RWPE2 (cell line): ENCODE measurements around the gene DAPK2.

Experiments used
- ATAC-seq: fragments of 200-7000 bp; cut with Tn5 transposase; 3 replicates; pipeline ENCODE4 v1.9.1; 2021; ENCODE audit warnings: low read depth
- DNase-seq: peaks from one replicate; pipeline ENCODE4 v3.0.0-alpha.2; 2020; ENCODE audit warnings: low spot score
- H3K27ac ChIP-seq: fragments of 450-650 bp; 2 replicates; pipeline ENCODE4 v1.5.1; 2017; ENCODE audit warnings: mild to moderate bottlenecking; ENCODE audit not compliant: poor library complexity, severe bottlenecking
- H3K27me3 ChIP-seq: fragments of 250-450 bp; sonication (Bioruptor Pico); 2 replicates; pipeline ENCODE4 v1.5.1; 2021; ENCODE audit warnings: mild to moderate bottlenecking, moderate library complexity; ENCODE audit not compliant: insufficient read depth, poor library complexity, severe bottlenecking
- H3K36me3 ChIP-seq: fragments of 250-450 bp; sonication (Bioruptor Pico); 2 replicates; pipeline ENCODE4 v1.5.1; 2020; ENCODE audit warnings: low read depth, mild to moderate bottlenecking, moderate library complexity
- H3K4me1 ChIP-seq: fragments of 250-450 bp; sonication (Bioruptor Pico); 2 replicates; pipeline ENCODE4 v1.5.1; 2021; ENCODE audit warnings: mild to moderate bottlenecking, moderate library complexity; ENCODE audit not compliant: insufficient read depth, poor library complexity, severe bottlenecking
- H3K4me3 ChIP-seq: fragments of 250-450 bp; sonication (Bioruptor Pico); 2 replicates; pipeline ENCODE4 v1.5.1; 2021; ENCODE audit warnings: mild to moderate bottlenecking, moderate library complexity; ENCODE audit not compliant: severe bottlenecking
- H3K9me3 ChIP-seq: fragments of 250-450 bp; sonication (Bioruptor Pico); 2 replicates; pipeline ENCODE4 v1.5.1; 2021; ENCODE audit warnings: mild to moderate bottlenecking, moderate library complexity; ENCODE audit not compliant: severe bottlenecking
- TF ChIP-seq, protein P1 (sequence below): fragments of 450-650 bp; IDR thresholded peaks from one replicate; pipeline ENCODE4 v1.5.1; 2017; ENCODE audit warnings: mild to moderate bottlenecking, moderate library complexity; ENCODE audit not compliant: poor library complexity, severe bottlenecking

Gene DAPK2

DNA sequence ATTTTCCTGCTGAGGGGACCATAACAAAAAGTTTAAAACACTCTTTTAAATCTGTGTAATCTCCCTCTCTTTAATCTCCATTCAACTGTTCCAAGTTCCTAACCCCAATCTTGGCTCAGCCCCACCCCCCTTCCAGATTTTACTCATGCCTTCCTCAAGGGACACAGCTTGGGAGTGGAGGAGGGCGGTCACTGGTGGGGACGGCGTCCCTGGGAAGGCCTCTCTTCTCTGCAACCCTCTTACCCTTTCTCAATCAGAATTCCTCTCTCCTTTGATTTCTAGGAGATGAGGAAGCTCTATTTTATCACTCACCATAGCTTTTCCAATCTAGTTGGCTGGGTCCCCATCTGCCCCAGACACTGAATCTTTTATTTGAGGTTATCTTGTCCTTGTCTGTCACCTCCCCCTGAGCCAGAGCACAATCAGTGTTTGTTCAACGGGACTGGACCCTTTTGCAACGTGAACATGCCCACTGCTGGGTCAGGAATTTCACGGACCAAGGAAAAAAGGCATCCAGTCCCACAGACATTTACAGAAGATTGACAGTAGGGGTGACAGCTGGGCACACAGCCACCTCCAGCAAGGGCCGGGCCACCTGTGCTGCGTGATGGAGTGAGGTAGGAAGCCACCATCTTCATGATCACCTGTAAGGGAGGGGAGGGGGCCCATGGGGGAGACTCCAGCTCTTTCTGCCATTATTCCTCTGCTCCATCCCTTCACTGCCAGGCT lies 128.5 kb downstream of the DAPK2 start:
- DNase-seq (no peak), ATAC-seq (no peak)
- TF ChIP-seq, protein P1, sequence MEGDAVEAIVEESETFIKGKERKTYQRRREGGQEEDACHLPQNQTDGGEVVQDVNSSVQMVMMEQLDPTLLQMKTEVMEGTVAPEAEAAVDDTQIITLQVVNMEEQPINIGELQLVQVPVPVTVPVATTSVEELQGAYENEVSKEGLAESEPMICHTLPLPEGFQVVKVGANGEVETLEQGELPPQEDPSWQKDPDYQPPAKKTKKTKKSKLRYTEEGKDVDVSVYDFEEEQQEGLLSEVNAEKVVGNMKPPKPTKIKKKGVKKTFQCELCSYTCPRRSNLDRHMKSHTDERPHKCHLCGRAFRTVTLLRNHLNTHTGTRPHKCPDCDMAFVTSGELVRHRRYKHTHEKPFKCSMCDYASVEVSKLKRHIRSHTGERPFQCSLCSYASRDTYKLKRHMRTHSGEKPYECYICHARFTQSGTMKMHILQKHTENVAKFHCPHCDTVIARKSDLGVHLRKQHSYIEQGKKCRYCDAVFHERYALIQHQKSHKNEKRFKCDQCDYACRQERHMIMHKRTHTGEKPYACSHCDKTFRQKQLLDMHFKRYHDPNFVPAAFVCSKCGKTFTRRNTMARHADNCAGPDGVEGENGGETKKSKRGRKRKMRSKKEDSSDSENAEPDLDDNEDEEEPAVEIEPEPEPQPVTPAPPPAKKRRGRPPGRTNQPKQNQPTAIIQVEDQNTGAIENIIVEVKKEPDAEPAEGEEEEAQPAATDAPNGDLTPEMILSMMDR = no peak
- Histone ChIP-seq H3K27me3 (no peaks in the 10 kb centered on the region), H3K4me3 (no peak overlapping the region), H3K9me3 (no peaks in the 10 kb centered on the region), H3K4me1 (peaks cover 4% of the 10 kb centered on the region), H3K36me3 (no peaks in the 10 kb centered on the region), H3K27ac (no peak overlapping the region)

DNA sequence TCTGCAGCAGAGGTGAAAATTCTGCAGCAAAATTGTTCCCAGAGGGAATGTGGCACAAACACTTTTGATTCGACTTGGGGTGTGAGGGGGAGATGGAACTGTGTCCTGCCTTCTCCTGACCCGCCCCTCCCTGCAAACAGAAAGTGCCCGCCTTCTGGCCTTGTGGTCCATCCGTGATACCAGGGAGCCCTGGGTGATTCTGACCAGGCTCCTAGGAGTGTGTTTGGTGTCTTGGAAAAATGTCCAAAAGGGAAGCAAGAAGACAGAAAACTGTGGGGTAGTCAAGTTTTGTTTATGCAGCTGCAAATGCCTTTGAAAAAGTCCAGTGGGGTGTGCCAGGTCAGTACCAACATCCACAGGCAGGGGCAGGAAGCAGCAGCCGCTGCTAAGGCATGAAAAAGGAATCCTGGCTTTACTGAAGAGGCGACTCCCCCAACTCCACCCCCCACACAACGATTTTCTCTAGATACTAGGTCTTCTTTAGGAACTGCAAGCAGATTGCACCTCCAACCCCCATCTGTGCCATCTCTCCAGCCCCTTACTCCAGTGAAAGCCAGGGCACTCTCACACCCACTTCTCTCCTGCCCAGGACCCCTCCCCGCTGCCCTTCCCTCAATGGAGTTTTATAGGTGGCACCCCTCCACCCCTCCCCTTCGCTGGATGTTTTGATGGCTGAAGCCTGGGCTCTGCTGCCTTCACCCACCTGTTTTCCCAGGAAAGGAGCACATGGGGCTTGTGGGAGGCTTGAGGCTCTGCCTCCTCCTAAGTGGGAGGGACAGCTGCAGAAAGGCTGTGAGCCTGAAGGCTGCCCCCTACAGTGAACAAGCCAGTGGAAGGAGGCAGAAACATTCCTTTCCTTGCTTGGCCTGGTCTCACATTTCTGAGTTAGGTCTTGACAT lies 130.2 kb downstream of the DAPK2 start:
- ATAC-seq = peak; percentile 32; the same call in 1 of the 3 replicates
- H3K36me3 ChIP-seq = no peaks in the 10 kb centered on the region
- H3K27me3 ChIP-seq = no peaks in the 10 kb centered on the region
- peaks cover 4% of the 10 kb centered on the region for H3K4me1 ChIP-seq
- H3K4me3 ChIP-seq = no peak overlapping the region
- DNase-seq = no peak
- no peak overlapping the region for H3K27ac ChIP-seq
- no peaks in the 10 kb centered on the region for H3K9me3 ChIP-seq
- TF ChIP-seq, protein P1 = no peak

DNA sequence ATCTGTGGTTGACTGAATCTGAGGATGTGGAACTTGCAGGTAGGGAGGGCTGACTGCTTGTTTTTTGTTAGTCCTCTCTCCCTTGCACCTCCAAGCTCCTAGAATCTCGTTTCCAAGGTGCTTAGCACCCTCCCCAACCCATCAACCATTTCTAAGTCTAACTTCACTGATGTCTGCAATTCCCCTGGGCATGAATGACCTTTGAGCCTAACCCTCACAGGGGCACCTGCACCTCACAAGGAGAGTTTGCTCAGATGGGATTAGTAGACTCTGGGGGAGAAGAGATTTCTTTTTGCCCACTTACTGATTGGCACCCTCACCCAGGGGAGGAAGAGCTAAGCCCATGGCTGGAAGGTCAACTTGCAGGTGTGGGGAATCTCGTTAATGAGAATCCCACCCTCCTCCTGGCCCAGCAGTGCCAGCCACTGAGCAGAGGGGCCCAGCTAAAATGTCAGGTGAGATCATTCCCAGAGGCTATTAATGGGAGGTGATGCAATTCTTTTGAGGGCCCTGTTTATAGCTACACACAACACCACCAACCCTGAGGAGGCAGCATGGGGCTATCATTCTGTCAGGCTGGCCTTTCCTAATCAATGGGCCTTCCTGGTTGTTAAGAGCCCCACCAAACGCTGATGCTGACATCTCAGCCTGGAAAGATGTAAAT lies 130.9 kb downstream of the DAPK2 start:
- no peak overlapping the region for H3K4me3 ChIP-seq
- no peak overlapping the region for H3K27ac ChIP-seq
- peaks cover 4% of the 10 kb centered on the region for H3K4me1 ChIP-seq
- TF ChIP-seq, protein P1 = no peak
- H3K9me3 ChIP-seq = no peaks in the 10 kb centered on the region
- H3K36me3 ChIP-seq = no peaks in the 10 kb centered on the region
- ATAC-seq = 0 out of 3 replicates have a peak, but pooled peaks have one; percentile 17
- no peak for DNase-seq
- no peaks in the 10 kb centered on the region for H3K27me3 ChIP-seq

DNA sequence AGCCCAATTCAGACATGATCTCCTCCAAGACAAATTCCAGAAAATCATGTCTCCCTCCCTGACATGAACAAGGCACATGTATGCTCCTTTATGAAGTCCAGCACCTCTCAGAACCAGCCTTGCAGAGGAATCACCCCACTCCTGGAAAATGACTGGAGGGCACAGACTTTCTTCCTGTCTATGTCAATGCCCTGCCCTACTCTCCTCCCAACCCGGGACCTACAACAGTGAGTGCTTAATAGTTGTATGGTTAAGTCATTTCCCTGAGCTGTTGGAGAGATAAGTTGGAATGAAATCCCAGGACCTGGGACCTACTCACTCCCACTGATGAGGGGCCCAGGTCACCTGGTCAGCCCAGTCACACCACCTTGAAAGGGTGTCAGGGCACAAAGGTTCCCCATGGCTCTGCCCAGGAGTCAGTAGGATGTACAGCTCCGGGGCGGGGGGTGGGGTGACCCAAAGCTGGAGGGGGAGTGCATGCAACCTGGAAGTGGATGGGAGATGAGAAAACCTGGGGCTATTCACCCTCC lies 132.4 kb downstream of the DAPK2 start:
- no peak overlapping the region for H3K4me3 ChIP-seq
- DNase-seq (no peak), ATAC-seq (peak; percentile 30; the same call in 2 of the 3 replicates)
- no peak overlapping the region for H3K27ac ChIP-seq
- H3K9me3 ChIP-seq = no peaks in the 10 kb centered on the region
- H3K36me3 ChIP-seq = no peaks in the 10 kb centered on the region
- TF ChIP-seq, protein P1 = no peak
- H3K27me3 ChIP-seq = no peaks in the 10 kb centered on the region
- peaks cover 13% of the 10 kb centered on the region for H3K4me1 ChIP-seq
